GM12872 (cell line): ENCODE data around the gene ACOXL.

Source experiments
- CTCF ChIP-seq: IDR thresholded peaks from 3 replicates; pipeline ENCODE4 v1.5.1; 2011; ENCODE audit warnings: low read depth, mild to moderate bottlenecking, low read length, moderate library complexity; ENCODE audit not compliant: insufficient read depth

ACOXL gene

GRCh38 chr2:111121828-111122630 lies 389.7 kb downstream of the ACOXL start:
- no peak for TF ChIP-seq CTCF

- no peak for TF ChIP-seq CTCF
Observed at GRCh38 chr2:111122631-111123421, 390.5 kb downstream of the ACOXL start.

GRCh38 chr2:111123751-111124150 lies 391.4 kb downstream of the ACOXL start:
- TF ChIP-seq CTCF = no peak

GRCh38 chr2:111126581-111126980 lies 394.2 kb downstream of the ACOXL start:
- no peak for TF ChIP-seq CTCF

GRCh38 chr2:111127351-111127750 lies 395.0 kb downstream of the ACOXL start:
- TF ChIP-seq CTCF = no peak

- TF ChIP-seq CTCF = no peak
Observed at GRCh38 chr2:111128096-111128495, 395.7 kb downstream of the ACOXL start.

GRCh38 chr2:111133603-111134002 lies 401.2 kb downstream of the ACOXL start:
- TF ChIP-seq CTCF = no peak
